GM12878 (cell line): ENCODE results near the gene SPG7.

ENCODE experiments used
- CTCF ChIP-seq, 3 experiments: IDR thresholded peaks in 2 of 3; conservative IDR thresholded peaks in 1 of 3; 2 replicates each; pipeline ENCODE4 v1.5.1; 2011; ENCODE audit warnings: low read depth in 3 of 3, low read length in 3 of 3, mild to moderate bottlenecking in 3 of 3, control low read depth in 2 of 3, moderate library complexity in 2 of 3, inconsistent platforms in 1 of 3, mixed read lengths in 1 of 3; ENCODE audit not compliant: control insufficient read depth in 2 of 3, insufficient read depth in 1 of 3; ENCODE audit errors: extremely low read depth in 1 of 3
- ESRRA ChIP-seq: IDR thresholded peaks from 2 replicates; pipeline ENCODE4 v1.6.1; 2012; ENCODE audit warnings: mild to moderate bottlenecking, low read length, improper control_type of control experiment
- EZH2 ChIP-seq: IDR thresholded peaks from 2 replicates; pipeline ENCODE4 v1.6.1; 2012; ENCODE audit warnings: low read depth, mild to moderate bottlenecking, control low read depth, inconsistent platforms, low read length, borderline replicate concordance; ENCODE audit not compliant: control insufficient read depth
- FOXM1 ChIP-seq: IDR thresholded peaks from 2 replicates; pipeline ENCODE4 v1.6.1; 2012; ENCODE audit warnings: low read depth, mild to moderate bottlenecking, inconsistent platforms, low read length, moderate library complexity
- GABPA ChIP-seq: IDR thresholded peaks from 2 replicates; pipeline ENCODE4 v1.6.1; 2014; ENCODE audit warnings: antibody characterized with exemption, low read depth, mild to moderate bottlenecking, inconsistent platforms
- MTA3 ChIP-seq: IDR thresholded peaks from 2 replicates; pipeline ENCODE4 v1.6.1; 2012; ENCODE audit warnings: low read length, inconsistent platforms, borderline replicate concordance
- PBX3 ChIP-seq: IDR thresholded peaks from 2 replicates; pipeline ENCODE4 v1.6.1; 2011; ENCODE audit warnings: mild to moderate bottlenecking, low read depth, low read length, moderate library complexity; ENCODE audit not compliant: insufficient replicate concordance
- REST ChIP-seq: IDR thresholded peaks from 2 replicates; pipeline ENCODE4 v1.6.1; 2012; ENCODE audit warnings: mild to moderate bottlenecking, low read depth, low read length

- TF ChIP-seq EZH2 (no peak), FOXM1 (no peak), MTA3 (no peak), ESRRA (no peak), REST (no peak), PBX3 (no peak), GABPA (no peak), CTCF (IDR thresholded peaks at IDR 0.05 in 2 of 3, conservative IDR thresholded peaks at IDR 0.05 in 1 of 3; ENCODE audit: control insufficient read depth in 2 of 3, extremely low read depth in 1 of 3, insufficient read depth in 1 of 3, low read depth in 3 of 3, low read length in 3 of 3) (no peak)
Measured at GRCh38 chr16:89493776-89494175, 14.4 kb upstream of the SPG7 start.
